HEK293 (cell line): ENCODE data around the gene DYNLT2B.

Experiments
- CTCF ChIP-seq: fragments of 450-650 bp; formaldehyde crosslinking; IDR thresholded peaks from 2 replicates; pipeline ENCODE4 v1.5.1; 2016; ENCODE audit warnings: missing biosample characterization, missing genetic modification characterization
- ELK4 ChIP-seq: IDR thresholded peaks from 2 replicates; pipeline ENCODE4 v1.6.1; 2011; ENCODE audit warnings: mild to moderate bottlenecking, low read depth, low read length, borderline replicate concordance
- YY1 ChIP-seq: fragments of 450-650 bp; formaldehyde crosslinking; IDR thresholded peaks from 2 replicates; pipeline ENCODE4 v1.5.1; 2018; ENCODE audit warnings: missing biosample characterization, missing genetic modification characterization
- ZNF10 ChIP-seq: fragments of 450-650 bp; formaldehyde crosslinking; IDR thresholded peaks from 2 replicates; pipeline ENCODE4 v1.5.1; 2017; ENCODE audit warnings: missing biosample characterization, missing genetic modification characterization
- ZNF214 ChIP-seq: fragments of 450-650 bp; formaldehyde crosslinking; IDR thresholded peaks from 2 replicates; pipeline ENCODE4 v1.5.1; 2017; ENCODE audit warnings: missing biosample characterization, mild to moderate bottlenecking, missing genetic modification characterization, borderline replicate concordance
- ZNF221 ChIP-seq: fragments of 450-650 bp; formaldehyde crosslinking; IDR thresholded peaks from 2 replicates; pipeline ENCODE4 v1.5.1; 2017; ENCODE audit warnings: missing biosample characterization, missing genetic modification characterization, borderline replicate concordance
- ZNF248 ChIP-seq: fragments of 450-650 bp; formaldehyde crosslinking; IDR thresholded peaks from 2 replicates; pipeline ENCODE4 v1.5.1; 2017; ENCODE audit warnings: missing biosample characterization, missing genetic modification characterization
- ZNF629 ChIP-seq: fragments of 450-650 bp; formaldehyde crosslinking; IDR thresholded peaks from 2 replicates; pipeline ENCODE4 v1.5.1; 2017; ENCODE audit warnings: missing biosample characterization, missing genetic modification characterization
- ZNF660 ChIP-seq: fragments of 450-650 bp; IDR thresholded peaks from 2 replicates; pipeline ENCODE4 v1.5.1; 2018; ENCODE audit warnings: missing biosample characterization, mild to moderate bottlenecking, missing genetic modification characterization
- ZNF768 ChIP-seq: fragments of 450-650 bp; formaldehyde crosslinking; IDR thresholded peaks from 2 replicates; pipeline ENCODE4 v1.5.1; 2018; ENCODE audit warnings: missing biosample characterization, mild to moderate bottlenecking, missing genetic modification characterization
- TF ChIP-seq, protein P1 (sequence below): fragments of 450-650 bp; formaldehyde crosslinking; IDR thresholded peaks from 2 replicates; pipeline ENCODE4 v1.5.1; 2016; ENCODE audit warnings: missing biosample characterization, missing genetic modification characterization
- TF ChIP-seq, protein P2 (sequence below): fragments of 450-650 bp; formaldehyde crosslinking; IDR thresholded peaks from 2 replicates; pipeline ENCODE4 v1.5.1; 2016; ENCODE audit warnings: missing biosample characterization, missing genetic modification characterization, borderline replicate concordance
- TF ChIP-seq, protein P3 (sequence below): sonication (generic); formaldehyde crosslinking; IDR thresholded peaks from 2 replicates; pipeline ENCODE4 v1.8.1; 2022; ENCODE audit warnings: mild to moderate bottlenecking, moderate library complexity, missing genetic modification reagents

- TF ChIP-seq YY1 (tag by site-specific recombination) (no peak), CTCF (tag by site-specific recombination) (no peak), ZNF768 (tag by site-specific recombination) (no peak), ZNF10 (tag by site-specific recombination) (no peak), ZNF214 (tag by site-specific recombination) (no peak), ZNF221 (tag by site-specific recombination) (no peak), ELK4 (no peak), ZNF629 (tag by site-specific recombination) (no peak), ZNF660 (tag by site-specific recombination) (no peak), ZNF248 (tag by site-specific recombination) (no peak)
- TF ChIP-seq, protein P1, sequence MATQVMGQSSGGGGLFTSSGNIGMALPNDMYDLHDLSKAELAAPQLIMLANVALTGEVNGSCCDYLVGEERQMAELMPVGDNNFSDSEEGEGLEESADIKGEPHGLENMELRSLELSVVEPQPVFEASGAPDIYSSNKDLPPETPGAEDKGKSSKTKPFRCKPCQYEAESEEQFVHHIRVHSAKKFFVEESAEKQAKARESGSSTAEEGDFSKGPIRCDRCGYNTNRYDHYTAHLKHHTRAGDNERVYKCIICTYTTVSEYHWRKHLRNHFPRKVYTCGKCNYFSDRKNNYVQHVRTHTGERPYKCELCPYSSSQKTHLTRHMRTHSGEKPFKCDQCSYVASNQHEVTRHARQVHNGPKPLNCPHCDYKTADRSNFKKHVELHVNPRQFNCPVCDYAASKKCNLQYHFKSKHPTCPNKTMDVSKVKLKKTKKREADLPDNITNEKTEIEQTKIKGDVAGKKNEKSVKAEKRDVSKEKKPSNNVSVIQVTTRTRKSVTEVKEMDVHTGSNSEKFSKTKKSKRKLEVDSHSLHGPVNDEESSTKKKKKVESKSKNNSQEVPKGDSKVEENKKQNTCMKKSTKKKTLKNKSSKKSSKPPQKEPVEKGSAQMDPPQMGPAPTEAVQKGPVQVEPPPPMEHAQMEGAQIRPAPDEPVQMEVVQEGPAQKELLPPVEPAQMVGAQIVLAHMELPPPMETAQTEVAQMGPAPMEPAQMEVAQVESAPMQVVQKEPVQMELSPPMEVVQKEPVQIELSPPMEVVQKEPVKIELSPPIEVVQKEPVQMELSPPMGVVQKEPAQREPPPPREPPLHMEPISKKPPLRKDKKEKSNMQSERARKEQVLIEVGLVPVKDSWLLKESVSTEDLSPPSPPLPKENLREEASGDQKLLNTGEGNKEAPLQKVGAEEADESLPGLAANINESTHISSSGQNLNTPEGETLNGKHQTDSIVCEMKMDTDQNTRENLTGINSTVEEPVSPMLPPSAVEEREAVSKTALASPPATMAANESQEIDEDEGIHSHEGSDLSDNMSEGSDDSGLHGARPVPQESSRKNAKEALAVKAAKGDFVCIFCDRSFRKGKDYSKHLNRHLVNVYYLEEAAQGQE (tag by site-specific recombination) = no peak
- TF ChIP-seq, protein P2, sequence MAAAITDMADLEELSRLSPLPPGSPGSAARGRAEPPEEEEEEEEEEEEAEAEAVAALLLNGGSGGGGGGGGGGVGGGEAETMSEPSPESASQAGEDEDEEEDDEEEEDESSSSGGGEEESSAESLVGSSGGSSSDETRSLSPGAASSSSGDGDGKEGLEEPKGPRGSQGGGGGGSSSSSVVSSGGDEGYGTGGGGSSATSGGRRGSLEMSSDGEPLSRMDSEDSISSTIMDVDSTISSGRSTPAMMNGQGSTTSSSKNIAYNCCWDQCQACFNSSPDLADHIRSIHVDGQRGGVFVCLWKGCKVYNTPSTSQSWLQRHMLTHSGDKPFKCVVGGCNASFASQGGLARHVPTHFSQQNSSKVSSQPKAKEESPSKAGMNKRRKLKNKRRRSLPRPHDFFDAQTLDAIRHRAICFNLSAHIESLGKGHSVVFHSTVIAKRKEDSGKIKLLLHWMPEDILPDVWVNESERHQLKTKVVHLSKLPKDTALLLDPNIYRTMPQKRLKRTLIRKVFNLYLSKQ (tag by site-specific recombination) = no peak
- TF ChIP-seq, protein P3, sequence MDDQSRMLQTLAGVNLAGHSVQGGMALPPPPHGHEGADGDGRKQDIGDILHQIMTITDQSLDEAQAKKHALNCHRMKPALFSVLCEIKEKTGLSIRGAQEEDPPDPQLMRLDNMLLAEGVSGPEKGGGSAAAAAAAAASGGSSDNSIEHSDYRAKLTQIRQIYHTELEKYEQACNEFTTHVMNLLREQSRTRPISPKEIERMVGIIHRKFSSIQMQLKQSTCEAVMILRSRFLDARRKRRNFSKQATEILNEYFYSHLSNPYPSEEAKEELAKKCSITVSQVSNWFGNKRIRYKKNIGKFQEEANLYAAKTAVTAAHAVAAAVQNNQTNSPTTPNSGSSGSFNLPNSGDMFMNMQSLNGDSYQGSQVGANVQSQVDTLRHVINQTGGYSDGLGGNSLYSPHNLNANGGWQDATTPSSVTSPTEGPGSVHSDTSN (CRISPR knock-in tag) = no peak
These were observed 57.3 kb downstream of the DYNLT2B start for GRCh38 chr3:196260784-196261183.
